Activated effector memory CD4-positive, alpha-beta T cell treated with Interleukin-2 at 50 U/mL for 16 hours (primary cell): ENCODE measurements around the gene YIPF1.
"Not testable (repeated sequence)": the region's sequence is repeated elsewhere in the genome, so short reads cannot be mapped to it uniquely, and the experiment has no call there.

Source experiments
- DNase-seq: peaks from one replicate; pipeline ENCODE4 v3.0.0-alpha.2; 2020

Gene YIPF1

GRCh38 chr1:53837646-53837923, 52.0 kb downstream of the YIPF1 start:
- DNase-seq = no peak

DNA sequence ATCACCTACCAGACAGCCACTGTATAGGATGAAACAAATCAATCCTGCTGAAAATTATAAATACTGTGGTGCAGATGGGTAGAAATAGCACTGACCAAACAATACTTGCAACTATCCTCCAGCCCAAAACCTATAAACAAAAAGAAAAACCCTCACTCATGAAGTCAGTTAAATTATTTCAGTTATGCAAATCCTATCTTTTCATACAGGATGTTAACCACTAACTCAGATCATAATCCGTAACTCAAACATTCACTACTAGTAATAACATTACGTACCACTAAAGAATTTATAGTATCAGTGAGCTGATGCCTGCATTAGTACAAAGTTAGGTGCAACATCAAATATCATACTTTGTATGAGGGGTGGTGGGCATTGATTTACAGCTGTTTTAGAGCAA, 54.1 kb downstream of the YIPF1 start:
- no peak for DNase-seq

- no peak for DNase-seq
These were observed 54.8 kb downstream of the YIPF1 start for GRCh38 chr1:53834776-53835175.

DNA sequence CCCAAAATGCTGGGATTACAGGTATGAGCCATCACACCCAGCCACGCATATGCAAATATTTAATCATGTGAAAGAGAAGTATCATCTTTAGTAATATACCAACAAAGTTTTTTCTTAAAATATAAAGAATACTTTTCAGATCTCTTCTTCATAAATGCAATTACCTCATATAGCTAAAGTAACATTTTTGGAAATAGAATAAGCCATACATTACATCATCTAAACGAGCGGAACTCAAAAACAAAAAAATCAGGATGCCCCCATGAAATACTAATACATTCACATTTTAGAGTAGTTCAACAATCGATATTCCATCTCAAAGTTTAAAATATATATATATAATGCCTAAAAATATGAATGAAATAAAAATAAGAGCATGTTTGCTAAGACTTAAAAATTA, 56.2 kb downstream of the YIPF1 start:
- DNase-seq = no peak

- no peak for DNase-seq
These were observed 63.2 kb downstream of the YIPF1 start for GRCh38 chr1:53826367-53826766.

- DNase-seq = no peak
These were observed 64.3 kb downstream of the YIPF1 start for GRCh38 chr1:53825306-53825705.

DNA sequence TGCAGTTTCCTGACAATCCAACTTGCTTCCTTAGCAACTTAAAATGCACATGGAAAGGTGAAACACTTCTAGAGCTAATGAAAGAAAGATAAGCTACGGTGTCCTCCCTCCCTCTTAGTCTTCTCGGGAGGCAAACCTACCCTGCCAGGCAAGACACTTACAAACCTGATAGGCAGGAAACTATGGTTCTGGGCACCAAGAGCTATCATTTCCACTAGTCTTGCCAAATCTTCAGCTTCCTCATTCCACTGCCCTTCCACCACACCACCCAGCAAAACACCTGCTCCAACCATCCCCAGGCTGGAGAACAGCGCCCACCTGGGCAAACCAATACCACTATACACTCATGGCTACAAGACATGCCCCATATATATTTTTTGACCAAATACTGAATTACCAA, 66.7 kb downstream of the YIPF1 start:
- DNase-seq = no peak

- no peak for DNase-seq
These were observed 68.2 kb downstream of the YIPF1 start for GRCh38 chr1:53821380-53821779.

DNA sequence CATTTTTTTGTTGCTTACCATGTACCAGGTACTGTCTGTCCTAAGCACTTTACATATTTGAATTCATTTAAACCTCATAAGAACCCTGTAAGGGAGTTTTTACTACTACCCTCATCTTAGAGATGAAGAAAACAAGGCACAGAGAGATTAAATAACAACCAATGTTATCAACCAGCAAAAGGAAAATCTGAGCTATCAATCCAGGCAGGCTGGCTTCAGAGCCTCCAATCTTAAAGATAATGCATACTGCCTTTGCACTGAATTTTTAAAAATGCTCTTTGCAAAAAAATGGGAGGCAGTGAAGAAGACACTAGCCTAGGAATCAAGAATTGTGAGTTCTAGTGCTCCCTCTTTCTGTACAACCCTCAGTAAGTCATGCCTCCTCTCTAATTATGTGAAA, 70.2 kb downstream of the YIPF1 start:
- DNase-seq = no peak

- not testable (repeated sequence) for DNase-seq
These were observed 73.0 kb downstream of the YIPF1 start for GRCh38 chr1:53816584-53816983.

DNA sequence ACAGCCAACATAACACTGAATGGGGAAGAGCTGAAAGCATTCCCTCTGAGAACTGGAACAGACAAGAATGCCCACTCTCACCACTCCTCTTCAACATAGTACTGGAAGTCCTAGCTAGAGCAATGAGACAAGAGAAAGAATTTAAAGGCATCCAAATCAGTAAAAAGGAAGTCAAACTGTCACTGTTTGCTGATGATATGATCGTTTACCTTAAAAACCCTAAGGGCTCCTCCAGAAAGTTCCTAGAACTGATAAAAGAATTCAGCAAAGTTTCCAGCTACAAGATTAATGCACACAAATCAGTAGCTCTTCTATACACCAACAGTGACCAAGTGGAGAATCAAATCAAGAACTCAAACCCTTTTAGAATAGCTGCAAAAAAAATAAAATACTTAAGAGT, 74.1 kb downstream of the YIPF1 start:
- DNase-seq = not testable (repeated sequence)

GRCh38 chr1:53811414-53811851, 78.2 kb downstream of the YIPF1 start:
- no peak for DNase-seq

DNA sequence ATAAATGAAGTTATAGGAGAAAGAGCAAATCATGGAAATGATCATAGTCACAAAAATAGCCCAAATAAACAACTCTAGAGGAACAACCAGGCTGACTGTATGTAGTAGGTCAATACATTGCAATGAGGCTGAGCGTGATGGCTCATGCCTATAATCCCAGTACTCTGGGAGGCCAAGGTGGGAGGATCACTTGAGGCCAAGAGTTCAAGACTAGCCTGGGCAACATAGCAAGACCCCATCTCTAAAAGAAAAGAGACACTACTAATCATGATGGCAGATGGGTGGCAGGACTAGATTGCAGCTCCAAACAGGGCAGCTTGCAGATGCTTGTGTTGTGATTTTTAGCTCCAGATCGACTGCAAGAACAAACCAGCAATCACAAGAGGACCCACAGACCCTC, 79.1 kb downstream of the YIPF1 start:
- no peak for DNase-seq

GRCh38 chr1:53810007-53810406, 79.6 kb downstream of the YIPF1 start:
- no peak for DNase-seq

GRCh38 chr1:53807916-53808315, 81.7 kb downstream of the YIPF1 start:
- DNase-seq = no peak

DNA sequence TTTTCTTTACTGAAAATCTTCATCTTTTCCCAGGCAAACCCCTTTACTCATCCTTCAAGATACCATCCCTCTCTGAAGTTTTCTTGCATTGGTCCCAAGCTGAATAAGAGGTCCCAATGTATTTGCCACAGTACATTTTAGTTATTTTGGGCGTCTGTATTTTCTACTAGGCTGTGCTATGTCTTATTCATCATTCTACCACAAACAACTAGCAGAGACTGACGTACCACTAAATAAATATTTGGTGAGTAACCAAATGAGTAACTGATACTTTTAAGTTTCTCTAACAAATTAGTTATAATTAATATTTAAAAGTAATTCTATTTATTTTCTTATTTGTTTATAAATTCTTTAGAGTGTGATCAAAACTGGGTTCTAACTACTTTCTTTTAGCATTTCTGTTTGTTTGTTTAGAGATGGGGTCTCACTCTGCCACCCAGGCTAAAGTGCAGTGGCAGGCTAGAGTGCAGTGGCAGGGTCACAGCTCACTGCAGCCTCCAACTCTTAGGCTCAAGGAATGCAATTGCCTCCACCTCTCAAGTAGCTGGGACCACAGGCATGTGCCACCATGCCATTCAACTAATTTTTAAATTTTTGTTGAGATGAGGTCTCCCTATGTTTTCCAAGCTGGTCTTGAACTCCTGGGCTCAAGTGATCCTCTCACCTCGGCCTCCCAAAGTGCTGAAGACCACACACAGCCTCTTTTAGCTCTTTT, 84.6 kb downstream of the YIPF1 start:
- no peak for DNase-seq

- DNase-seq = no peak
These were observed 85.4 kb downstream of the YIPF1 start for GRCh38 chr1:53804181-53804580.
